ENCODE results near the gene TBL2.

DNA sequence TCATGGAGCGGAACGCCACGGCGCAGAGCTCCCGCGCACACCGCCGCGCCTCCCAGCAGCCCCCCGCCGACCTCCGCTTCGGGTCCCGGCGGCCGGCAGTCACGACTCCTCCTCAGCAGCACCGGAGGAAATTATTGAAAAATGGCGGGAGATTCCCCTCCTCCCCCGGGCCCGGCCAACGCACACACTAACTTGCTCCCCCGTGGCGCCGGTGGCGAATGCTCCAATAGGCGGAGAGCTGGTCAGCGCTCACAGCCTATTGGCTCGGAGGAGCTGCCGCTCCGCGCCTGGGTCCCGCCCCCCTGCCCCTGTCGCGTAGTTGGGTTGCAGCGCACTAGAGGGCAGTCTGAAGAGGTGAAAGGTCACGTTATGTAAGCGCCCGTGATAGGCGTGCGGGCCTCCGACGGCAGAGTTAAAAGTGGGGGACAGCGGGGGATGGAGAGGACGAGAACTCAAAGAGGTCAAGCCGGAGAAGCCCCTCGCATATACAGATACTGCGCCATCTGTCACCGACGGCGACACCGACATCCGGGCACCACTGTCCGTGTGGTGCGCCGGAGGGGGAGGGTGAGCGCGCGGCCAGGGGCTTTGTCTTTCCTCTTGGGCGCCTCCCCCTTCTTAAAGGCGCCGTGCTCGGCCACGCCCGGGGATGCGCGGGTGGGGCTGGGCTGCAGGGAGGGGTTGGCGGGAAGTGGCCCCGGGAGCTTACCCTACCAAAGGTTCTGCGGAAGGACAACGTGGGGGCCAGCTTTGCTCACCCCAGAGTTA is 56.1 kb downstream of the TBL2 start, which contains the start of gene BAZ1B:
- TF ChIP-seq, protein P1, sequence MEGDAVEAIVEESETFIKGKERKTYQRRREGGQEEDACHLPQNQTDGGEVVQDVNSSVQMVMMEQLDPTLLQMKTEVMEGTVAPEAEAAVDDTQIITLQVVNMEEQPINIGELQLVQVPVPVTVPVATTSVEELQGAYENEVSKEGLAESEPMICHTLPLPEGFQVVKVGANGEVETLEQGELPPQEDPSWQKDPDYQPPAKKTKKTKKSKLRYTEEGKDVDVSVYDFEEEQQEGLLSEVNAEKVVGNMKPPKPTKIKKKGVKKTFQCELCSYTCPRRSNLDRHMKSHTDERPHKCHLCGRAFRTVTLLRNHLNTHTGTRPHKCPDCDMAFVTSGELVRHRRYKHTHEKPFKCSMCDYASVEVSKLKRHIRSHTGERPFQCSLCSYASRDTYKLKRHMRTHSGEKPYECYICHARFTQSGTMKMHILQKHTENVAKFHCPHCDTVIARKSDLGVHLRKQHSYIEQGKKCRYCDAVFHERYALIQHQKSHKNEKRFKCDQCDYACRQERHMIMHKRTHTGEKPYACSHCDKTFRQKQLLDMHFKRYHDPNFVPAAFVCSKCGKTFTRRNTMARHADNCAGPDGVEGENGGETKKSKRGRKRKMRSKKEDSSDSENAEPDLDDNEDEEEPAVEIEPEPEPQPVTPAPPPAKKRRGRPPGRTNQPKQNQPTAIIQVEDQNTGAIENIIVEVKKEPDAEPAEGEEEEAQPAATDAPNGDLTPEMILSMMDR (IDR thresholded peaks at IDR 0.05 in 8 of 11, conservative IDR thresholded peaks at IDR 0.05 in 3 of 11), result peak in 8 of 11 experiments; percentile 14 to 67 (median 51)
- peak in 2 of 3 donors; percentile 27 to 45 for TF ChIP-seq POLR2A (IDR thresholded peaks at IDR 0.05)

Data from spleen (tissue), 7 donors.